NCI-H1436 (cell line): ENCODE measurements around the gene ITGA6.

ENCODE experiments used
- DNase-seq: peaks from one replicate; lab custom pipeline; 2025; lab: John Stamatoyannopoulos, UW

Gene ITGA6

GRCh38 chr2:172416447-172417058, 10.8 kb upstream of the ITGA6 start:
- DNase-seq = no peak

DNA sequence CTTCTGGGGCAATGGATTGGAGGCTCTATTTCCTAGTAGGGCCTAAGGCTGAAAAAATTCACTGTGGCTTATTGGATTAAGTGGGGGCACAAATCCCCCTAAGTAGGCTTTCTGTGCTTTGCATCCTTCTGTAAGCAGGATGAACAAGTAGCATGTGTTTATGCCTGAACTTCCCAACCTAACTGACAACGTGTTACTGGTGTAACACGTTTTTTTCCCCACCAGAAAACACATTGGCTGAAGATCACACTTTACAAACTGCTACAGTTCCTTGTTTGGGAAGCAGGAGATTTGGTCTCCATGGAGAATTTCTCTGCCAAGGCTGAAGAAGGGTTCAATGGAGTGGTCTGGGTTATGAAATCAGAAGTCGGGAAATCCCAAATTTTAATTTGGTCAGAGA, 7.2 kb upstream of the ITGA6 start:
- no peak for DNase-seq

- DNase-seq = no peak
These were observed 4.2 kb upstream of the ITGA6 start for GRCh38 chr2:172423160-172423559.

DNA sequence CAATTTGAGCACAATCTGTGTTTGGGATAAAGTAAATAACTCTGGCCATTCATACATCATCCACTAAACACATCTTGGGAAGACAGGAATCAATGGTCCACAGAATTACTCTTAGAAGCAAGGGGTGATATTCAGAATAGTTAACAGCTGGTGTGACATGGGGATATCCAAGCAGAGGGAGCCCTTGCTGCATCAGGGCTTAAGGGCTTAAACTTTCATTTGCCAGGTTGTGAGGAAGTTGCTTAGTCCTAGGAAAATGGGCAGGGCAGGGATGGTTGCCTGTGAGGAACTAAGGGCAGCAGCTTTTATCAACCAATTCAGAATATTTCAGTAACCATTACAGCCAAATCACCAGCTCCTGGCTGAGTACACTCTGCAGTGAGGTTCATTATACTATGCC, 2.0 kb upstream of the ITGA6 start:
- DNase-seq = no peak

- no peak for DNase-seq
These were observed 641 bp upstream of the ITGA6 start for GRCh38 chr2:172426635-172427255.

GRCh38 chr2:172427990-172428831, 825 bp downstream of the ITGA6 start:
- DNase-seq = peak; percentile 35

DNA sequence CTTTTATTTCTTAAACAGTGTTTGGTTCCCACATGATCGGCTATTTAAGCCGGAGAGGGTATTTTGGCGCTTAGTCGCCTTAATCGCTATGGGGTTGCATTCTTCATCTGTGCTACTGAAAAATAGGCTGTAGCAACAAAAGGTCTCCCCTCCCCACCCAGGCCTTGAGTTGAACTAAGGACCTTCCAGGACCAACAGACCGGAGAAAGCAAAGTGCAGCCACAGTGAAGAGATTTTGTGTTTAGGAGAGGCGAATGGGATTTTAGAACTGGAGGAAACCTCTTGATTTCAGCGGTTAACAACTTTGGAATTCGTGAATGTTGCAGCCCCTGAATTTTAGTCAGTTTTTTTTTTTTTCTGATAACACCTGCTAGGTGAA, 1.4 kb downstream of the ITGA6 start:
- no peak for DNase-seq

DNA sequence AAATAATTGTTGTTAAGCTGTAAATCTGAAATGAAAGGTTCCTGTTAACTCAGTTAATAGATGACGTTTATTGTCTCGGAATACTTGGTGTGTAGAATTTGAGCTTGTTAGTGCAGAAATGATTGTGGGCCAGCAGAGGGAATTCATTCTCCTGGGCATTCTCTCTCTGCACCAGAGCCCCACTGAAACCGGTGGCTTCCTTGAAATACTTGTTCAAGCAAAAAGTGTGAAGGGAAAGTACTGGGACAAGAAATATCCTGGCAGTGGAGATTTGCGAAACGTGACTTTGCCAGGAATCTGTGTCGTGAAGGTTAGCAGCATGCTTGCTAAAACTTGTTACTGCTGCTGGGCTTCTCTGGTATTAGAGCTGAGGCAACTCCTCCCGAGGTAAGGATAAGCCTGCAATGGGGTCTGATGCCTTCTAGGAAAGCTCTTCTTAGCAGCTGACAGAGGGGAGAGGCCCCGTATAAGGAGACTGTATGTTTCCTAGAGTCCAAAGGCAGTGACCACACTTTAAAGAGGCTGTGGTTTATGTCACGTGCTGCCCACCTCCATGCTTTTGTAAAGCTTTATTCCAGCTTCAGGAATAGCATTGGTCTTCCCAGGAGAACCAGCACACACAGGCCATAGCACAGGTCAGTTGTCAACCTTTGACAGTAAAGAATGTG, 2.0 kb downstream of the ITGA6 start:
- DNase-seq = no peak

DNA sequence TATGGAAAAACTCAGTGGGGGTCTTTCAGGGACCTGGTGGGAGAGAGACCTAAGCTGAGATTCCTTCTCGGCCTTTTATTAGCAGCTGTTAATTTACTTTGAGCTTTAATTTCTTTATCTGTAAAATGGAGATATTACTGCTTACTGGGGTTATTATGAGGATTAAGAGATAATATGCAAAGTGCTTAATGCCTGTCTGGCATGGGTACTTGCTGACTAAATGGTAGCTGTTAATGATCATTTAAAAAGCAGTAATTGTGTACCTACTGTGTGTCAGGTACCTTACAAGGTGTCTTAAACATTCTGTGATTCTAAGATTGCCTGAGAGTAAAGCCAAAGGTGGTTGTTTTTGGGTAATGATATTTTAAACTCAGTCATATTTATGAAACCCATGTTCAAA, 2.6 kb downstream of the ITGA6 start:
- no peak for DNase-seq

GRCh38 chr2:172430678-172431077, 3.3 kb downstream of the ITGA6 start:
- no peak for DNase-seq

- DNase-seq = no peak
These were observed 4.1 kb downstream of the ITGA6 start for GRCh38 chr2:172431463-172431862.

GRCh38 chr2:172431993-172432392, 4.6 kb downstream of the ITGA6 start:
- DNase-seq = no peak

GRCh38 chr2:172433144-172433543, 5.8 kb downstream of the ITGA6 start:
- DNase-seq = no peak

DNA sequence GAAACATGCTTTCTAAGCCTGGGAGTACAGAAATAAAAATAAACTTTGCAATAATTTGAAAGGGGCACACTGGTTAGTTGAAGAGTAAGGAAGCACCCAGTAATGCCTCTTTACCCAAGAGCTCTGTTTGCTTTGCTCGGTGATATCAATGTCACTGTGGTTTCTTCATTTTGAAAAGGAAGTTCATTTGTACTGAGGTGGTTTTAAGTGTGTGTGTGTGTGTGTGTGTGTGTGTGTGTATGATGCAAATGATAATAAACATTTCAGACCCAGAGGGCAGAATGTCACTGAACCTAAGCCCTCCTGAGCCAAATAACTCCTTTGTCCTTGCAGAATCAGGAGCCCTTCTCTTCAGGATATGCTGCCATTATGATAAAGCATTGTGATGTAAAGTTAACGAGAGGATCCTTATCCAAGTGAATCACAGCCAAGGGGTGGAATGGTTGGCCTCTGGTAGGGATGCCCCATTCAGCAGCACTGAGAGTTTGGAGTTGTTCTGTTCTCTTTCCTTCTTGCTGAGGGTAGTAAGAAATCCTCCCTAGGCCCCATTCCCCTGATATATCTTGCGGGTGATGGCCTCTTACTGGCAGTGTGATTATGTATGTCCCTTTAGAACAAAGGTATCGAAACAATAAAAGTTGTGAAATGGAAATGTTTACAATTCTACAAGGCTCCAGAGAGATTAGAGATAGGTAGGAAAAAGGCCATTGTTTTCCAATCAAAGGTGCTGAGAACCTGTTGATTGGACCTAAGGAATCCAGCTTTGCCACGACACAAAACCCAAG, 7.6 kb downstream of the ITGA6 start:
- DNase-seq = no peak

- no peak for DNase-seq
These were observed 8.2 kb downstream of the ITGA6 start for GRCh38 chr2:172435606-172435911.

- no peak for DNase-seq
These were observed 9.5 kb downstream of the ITGA6 start for GRCh38 chr2:172436889-172437288.

DNA sequence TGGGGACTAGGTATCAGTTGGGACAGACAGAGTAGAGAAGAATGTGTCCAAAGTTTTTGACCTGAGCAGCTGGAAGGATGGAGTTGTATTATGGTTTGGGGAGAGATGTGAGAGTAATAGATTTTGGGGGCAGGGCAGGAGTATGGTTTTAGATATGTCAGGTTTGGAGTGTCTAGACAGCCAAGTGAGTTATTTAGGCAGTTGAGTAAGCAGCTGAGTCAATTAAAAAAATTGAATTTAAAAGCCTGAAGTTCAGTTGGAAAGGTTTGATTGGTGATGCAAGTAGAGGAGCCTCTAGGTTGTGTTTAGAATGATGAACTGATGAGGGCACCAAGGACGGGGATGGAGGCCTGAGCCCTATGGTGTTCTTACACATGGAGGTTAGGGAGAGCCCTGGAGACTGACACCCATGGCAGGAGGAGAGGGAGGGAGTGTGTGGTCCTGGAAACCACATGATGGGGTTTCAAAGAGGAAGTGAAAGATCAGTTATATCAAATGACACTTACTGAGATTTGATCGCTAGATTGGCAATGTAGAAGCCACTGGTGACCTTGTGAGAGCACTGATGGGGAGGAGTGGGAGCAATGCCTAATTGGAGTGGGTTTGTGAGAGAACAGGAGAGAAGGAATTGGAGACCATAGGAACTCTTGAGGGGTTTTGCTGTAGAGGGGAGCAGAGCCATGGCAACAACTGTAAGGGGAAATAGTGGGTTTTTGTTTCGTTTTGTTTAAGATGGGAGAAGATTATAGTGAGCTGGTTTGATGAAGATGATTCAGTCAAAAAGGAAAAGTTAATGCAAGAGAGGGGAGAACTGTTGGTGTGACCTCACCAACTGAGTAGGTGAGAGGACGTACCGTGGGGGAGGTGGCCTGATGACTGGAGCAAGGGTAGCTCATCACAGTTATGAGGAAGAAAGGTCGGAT, 10.3 kb downstream of the ITGA6 start:
- no peak for DNase-seq

GRCh38 chr2:172438741-172439508, 11.5 kb downstream of the ITGA6 start:
- DNase-seq = no peak

DNA sequence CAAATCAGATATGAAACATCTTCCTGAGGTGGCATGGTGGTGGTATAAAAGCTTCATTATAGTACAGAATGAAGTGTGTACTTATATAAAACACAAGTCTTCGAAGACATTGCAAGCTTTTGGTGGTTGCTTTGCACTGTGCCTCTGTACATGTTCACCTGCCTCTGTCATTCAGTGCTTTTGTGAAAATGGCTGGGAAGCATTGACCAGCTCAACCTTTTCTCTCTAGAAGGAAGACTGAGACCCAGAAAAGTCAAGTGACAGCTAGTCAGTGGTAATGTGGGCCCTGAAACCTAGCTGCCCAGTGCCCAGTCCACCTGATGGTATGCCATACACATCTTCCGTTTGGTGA, 12.1 kb downstream of the ITGA6 start:
- DNase-seq = no peak

- DNase-seq = no peak
These were observed 12.5 kb downstream of the ITGA6 start for GRCh38 chr2:172439911-172440310.
